AG04449 (cell line): ENCODE results near the gene CRYZ.

ENCODE experiments used
- CTCF ChIA-PET: fragments of 350-600 bp; formaldehyde crosslinking; extraction: SDS; loops from one replicate; lab custom pipeline; 2021; ENCODE audit warnings: antibody characterized with exemption; lab: Yijun Ruan, JAX
- POLR2A ChIA-PET: fragments of 400-600, 350-600 bp; formaldehyde crosslinking; extraction: SDS; loops from one replicate; lab custom pipeline; 2020; ENCODE audit warnings: antibody characterized with exemption, inconsistent platforms; lab: Yijun Ruan, JAX
- DNase-seq: peaks from one replicate; pipeline ENCODE4 v3.0.0-alpha.2; 2010; ENCODE audit warnings: low read depth, low spot score
- H3K4me3 ChIP-seq: 2 replicates; pipeline ENCODE4 v1.5.1; 2011; ENCODE audit warnings: low read depth, mild to moderate bottlenecking, control low read depth, low read length
- CTCF ChIP-seq: IDR thresholded peaks from one replicate; pipeline ENCODE4 v1.5.1; 2011; ENCODE audit warnings: mild to moderate bottlenecking, moderate library complexity, low read length, control low read depth, inconsistent platforms; ENCODE audit not compliant: insufficient read depth; ENCODE audit errors: missing control alignments

Gene CRYZ

GRCh38 chr1:74703386-74704182 lies 29.3 kb downstream of the CRYZ start:
- ChIA-PET CTCF (interaction anchor here (4.3 kb wide), 1 partner anchor 13 kb away, joined by 26 read pairs; no protein-coding TSS in a partner anchor), POLR2A (no interaction called here)
- no peak for TF ChIP-seq CTCF
- DNase-seq, result no peak
- H3K4me3 ChIP-seq, result no peak overlapping the region

- POLR2A ChIA-PET, result no interaction called here
Measured at GRCh38 chr1:74699331-74699730, 33.5 kb downstream of the CRYZ start.

GRCh38 chr1:74697832-74698231 lies 35.0 kb downstream of the CRYZ start:
- ChIA-PET CTCF (no interaction called here), POLR2A (no interaction called here)
- no peak for TF ChIP-seq CTCF
- no peak overlapping the region for H3K4me3 ChIP-seq
- no peak for DNase-seq

More at GRCh38 chr1:74699331-74699730, 33.5 kb downstream of the CRYZ start:
- CTCF ChIA-PET, result interaction anchor here (1.3 kb wide), 1 partner anchor 10 kb away, joined by 5 read pairs; no protein-coding TSS in a partner anchor
- no peak for TF ChIP-seq CTCF
- no peak overlapping the region for H3K4me3 ChIP-seq
- no peak for DNase-seq

- no peak for DNase-seq
- POLR2A ChIA-PET, result no interaction called here
- CTCF ChIA-PET, result interaction anchor here (0.9 kb wide), 1 partner anchor 40 kb away, joined by 4 read pairs; no protein-coding TSS in a partner anchor
Measured at GRCh38 chr1:74693473-74693872, 39.4 kb downstream of the CRYZ start.

GRCh38 chr1:74690909-74691308 lies 41.9 kb downstream of the CRYZ start:
- no peak for DNase-seq
- ChIA-PET POLR2A (no interaction called here), CTCF (interaction anchor here (1.2 to 4.2 kb wide), 11 partner anchors 9 to 221 kb away, joined by 3 to 26 read pairs (median 7); partner anchors contain the start of genes CRYZ and TYW3)
- no peak for TF ChIP-seq CTCF
- no peak overlapping the region for H3K4me3 ChIP-seq

More at GRCh38 chr1:74693473-74693872, 39.4 kb downstream of the CRYZ start:
- TF ChIP-seq CTCF, result no peak
- H3K4me3 ChIP-seq, result no peak overlapping the region

- POLR2A ChIA-PET, result no interaction called here
- no peak for TF ChIP-seq CTCF
- no peak for DNase-seq
- no peak overlapping the region for H3K4me3 ChIP-seq
- CTCF ChIA-PET, result interaction anchor here (1.0 to 4.2 kb wide), 18 partner anchors 8 to 850 kb away, joined by 3 to 26 read pairs (median 5); partner anchors contain the start of genes CRYZ, ERICH3 and TYW3
Measured at GRCh38 chr1:74690364-74690696, 42.5 kb downstream of the CRYZ start.
